Measurements from ENCODE around the gene SRPK3. TPM values are rescaled to one million over a fixed set of nuclear protein-coding genes. Genes with fewer than 3 reads are reported as not detected.
A peak's percentile ranks its signal among the peaks of the same experiment; 100 is the strongest.

The SRPK3 gene
- polyA plus RNA-seq, 1 of the 3 experiments (the other 2 are of a cell fraction): 0.74 TPM

GRCh38 chrX:153775293-153776119 is 5.3 kb upstream of the SRPK3 start:
- Histone ChIP-seq H3K9ac (no peak overlapping the region), H3K9me2 (no peaks in the 10 kb centered on the region), H3K9me3 (no peaks in the 10 kb centered on the region), H3K4me3 (ENCODE audit: low read depth in 2 of 2, low read length in 1 of 2) (no peak overlapping the region), H3K4me2 (no peak overlapping the region), H2AFZ (ENCODE audit: low read depth) (no peak overlapping the region), H3K27me3 (ENCODE audit: insufficient read depth) (no peaks in the 10 kb centered on the region), H3K4me1 (ENCODE audit: control insufficient read depth in 1 of 2, insufficient read depth in 2 of 2, low read depth in 1 of 2, low read length in 1 of 2) (peaks cover 0 to 6% of the 10 kb centered on the region in 2 experiments; a peak in 1 of 4 replicates), H3K79me2 (ENCODE audit: insufficient read depth) (no peaks in the 10 kb centered on the region), H3K36me3 (replicated peaks in 1 of 2; ENCODE audit: control insufficient read depth in 1 of 2, insufficient read depth in 2 of 2, low read length in 1 of 2) (peaks cover 0 to 4% of the 10 kb centered on the region in 2 experiments), H4K20me1 (ENCODE audit: insufficient read depth) (no peaks in the 10 kb centered on the region), H3K27ac (ENCODE audit: low read depth in 2 of 2, low read length in 1 of 2) (no peak overlapping the region), H3F3A (replicated peaks; ENCODE audit: insufficient read depth) (no peaks in the 10 kb centered on the region)
- POLR2A ChIA-PET: no interaction called here
- CTCF ChIA-PET: interaction anchor here (1.1 to 1.3 kb wide), 2 partner anchors 148 to 172 kb away, joined by 3 read pairs; no protein-coding TSS in a partner anchor
- DNase-seq: peak; percentile 28
- TF ChIP-seq EP300 (IDR thresholded peaks at IDR 0.05; ENCODE audit: borderline replicate concordance in 1 of 2, low read depth in 1 of 2, low read length in 1 of 2): no peak
- no peak for TF ChIP-seq GABPA (IDR thresholded peaks at IDR 0.05; ENCODE audit: low read depth)
- no peak for TF ChIP-seq CTCF (IDR thresholded peaks at IDR 0.05)
- TF ChIP-seq ELF1 (IDR thresholded peaks at IDR 0.05): no peak
- no peak for TF ChIP-seq YY1 (IDR thresholded peaks at IDR 0.05; ENCODE audit: low read depth)
- no peak for TF ChIP-seq FOXJ3 (CRISPR knock-in tag; IDR thresholded peaks at IDR 0.05)
- TF ChIP-seq CHD2 (IDR thresholded peaks at IDR 0.05; ENCODE audit: low read length, partially characterized antibody): no peak
- no peak for TF ChIP-seq POLR2AphosphoS5 (IDR thresholded peaks at IDR 0.05; ENCODE audit: low read depth, low read length)
- no peak for TF ChIP-seq TAF1 (IDR thresholded peaks at IDR 0.05; ENCODE audit: borderline replicate concordance, low read depth, low read length)
- TF ChIP-seq EZH2phosphoT487 (IDR thresholded peaks at IDR 0.05; ENCODE audit: borderline replicate concordance, low read depth): no peak
- TF ChIP-seq USF2 (IDR thresholded peaks at IDR 0.05; ENCODE audit: borderline replicate concordance, low read depth, low read length): no peak
- TF ChIP-seq ZBTB33 (IDR thresholded peaks at IDR 0.05; ENCODE audit: borderline replicate concordance, low read depth): no peak
- 65% methylated on average over 18 of the region's 42 CpGs for WGBS (ENCODE audit: low lambda C conversion rate)
